Tracheal epithelial cell (primary cell): ENCODE measurements around the gene HNRNPH3. TPM values are rescaled to one million over a fixed set of nuclear protein-coding genes. Genes with fewer than 3 reads are reported as not detected.

Experiments used
- total RNA-seq: library from RNA; depleted of rRNA; stranded (reverse); fragments of >200 nt; gene quantifications from 2 replicates; pipeline ENCODE4 v1.2.1, GENCODE V29; 2014

The HNRNPH3 gene
- total RNA-seq: 14.7 and 18.3 TPM in 2 replicates

GRCh38 chr10:68331455-68332258 is at the start of gene HNRNPH3:
TSS of gene HNRNPH3 (plus strand) at chr10:68332064. CDS start at chr10:68337222, 5,158 bp downstream.

GRCh38 chr10:68332259-68333057 is 594 bp downstream of the HNRNPH3 start, which contains the start of gene PBLD:
TSS of gene PBLD (minus strand) at chr10:68332928. CDS start at chr10:68306844, 26,084 bp downstream.

Other genes with a start within 250 kb of the HNRNPH3 start
- under 0.01 TPM in 1 of 2 replicates, not detected in the other for gene MYPN, start 222.6 kb upstream of the HNRNPH3 start, total RNA-seq
- not detected in 2 replicates for gene ATOH7, start 100.0 kb upstream of the HNRNPH3 start, total RNA-seq
- 1.1 and 2.4 TPM in 2 replicates for gene PBLD, start 864 bp downstream of the HNRNPH3 start, total RNA-seq
- gene RUFY2, start 75.2 kb downstream of the HNRNPH3 start, total RNA-seq: 15.7 and 20.9 TPM in 2 replicates
- 3.8 and 5.1 TPM in 2 replicates for gene DNA2, start 139.9 kb downstream of the HNRNPH3 start, total RNA-seq
- gene SLC25A16, start 195.5 kb downstream of the HNRNPH3 start, total RNA-seq: 9.2 and 19.0 TPM in 2 replicates
- gene TET1, start 228.3 kb downstream of the HNRNPH3 start, total RNA-seq: 0.21 and 0.24 TPM in 2 replicates